Spinal cord (tissue), 10 donors: ENCODE data around the gene USP47. TPM values are rescaled to one million over a fixed set of nuclear protein-coding genes. Genes with fewer than 3 reads are reported as not detected.

Experiments used
- DNase-seq, 6 donors: peaks; one replicate each; pipeline versions ENCODE4 v3.0.0 to v3.0.0-alpha.2; 2013 to 2015; ENCODE audit warnings: low spot score in 6 of 6, low read depth in 4 of 6
- H3K27ac ChIP-seq: one replicate; pipeline ENCODE4 v1.5.1; 2013; ENCODE audit warnings: low read depth, low read length, control low read depth
- H3K27me3 ChIP-seq: one replicate; pipeline ENCODE4 v1.6.1; 2013; ENCODE audit warnings: low read length; ENCODE audit not compliant: control insufficient read depth, insufficient read depth
- H3K36me3 ChIP-seq: one replicate; pipeline ENCODE4 v1.6.1; 2013; ENCODE audit warnings: low read length; ENCODE audit not compliant: control insufficient read depth, insufficient read depth
- H3K4me1 ChIP-seq: one replicate; pipeline ENCODE4 v1.6.1; 2013; ENCODE audit warnings: low read length; ENCODE audit not compliant: control insufficient read depth, insufficient read depth
- H3K4me3 ChIP-seq: one replicate; pipeline ENCODE4 v1.5.1; 2013; ENCODE audit warnings: low read depth, low read length, control low read depth
- H3K9me3 ChIP-seq: one replicate; pipeline ENCODE4 v1.6.1; 2013; ENCODE audit warnings: low read length; ENCODE audit not compliant: control insufficient read depth, insufficient read depth
- WGBS: methylation state at CpG from one replicate; pipeline ENCODE4 v1.1.5; 2013; ENCODE audit warnings: missing lambda C conversion rate; ENCODE audit not compliant: insufficient coverage; 5-methylcytosine and 5-hydroxymethylcytosine counted together
- polyA plus RNA-seq, 2 donors: library from polyadenylated mRNA; unstranded; fragments of 120-200 nt; gene quantifications; one replicate each; pipeline ENCODE4 v1.2.1, GENCODE V29; 2013; ENCODE audit not compliant: insufficient read length in 2 of 2
- total RNA-seq, 2 donors: library from RNA; depleted of rRNA in 1 of 2; stranded (reverse); fragments of 120-200 nt in 1 of 2; fragments of >200 nt in 1 of 2; gene quantifications; one replicate each; pipeline versions ENCODE4 v1.2.3 to v1.2.4, GENCODE V29; 2013 to 2014
- donor health status: healthy.

USP47 gene
- total and polyA plus RNA-seq, 4 donors = 74.2 to 119 (median 90.2) TPM

GRCh38 chr11:11966826-11967668 lies 125.3 kb downstream of the USP47 start:
- Histone ChIP-seq H3K4me1 (peaks cover 60% of the 10 kb centered on the region), H3K27ac (no peak overlapping the region), H3K9me3 (no peaks in the 10 kb centered on the region), H3K27me3 (no peaks in the 10 kb centered on the region), H3K36me3 (peaks cover 61% of the 10 kb centered on the region), H3K4me3 (no peak overlapping the region)
- DNase-seq = peak in 2 of 6 donors; percentile 78
- WGBS = 59% methylated on average over 12 of the region's 15 CpGs

GRCh38 chr11:11967669-11968510 lies 126.1 kb downstream of the USP47 start:
- H3K9me3 ChIP-seq = no peaks in the 10 kb centered on the region
- H3K36me3 ChIP-seq = peaks cover 58% of the 10 kb centered on the region
- H3K4me1 ChIP-seq = peaks cover 69% of the 10 kb centered on the region
- H3K4me3 ChIP-seq = no peak overlapping the region
- H3K27ac ChIP-seq = no peak overlapping the region
- 89% methylated on average over 4 of the region's 11 CpGs for WGBS
- DNase-seq = no peak
- H3K27me3 ChIP-seq = no peaks in the 10 kb centered on the region

- WGBS = 62% methylated on average over 10 of the region's 11 CpGs
- Histone ChIP-seq H3K9me3 (no peaks in the 10 kb centered on the region), H3K27me3 (no peaks in the 10 kb centered on the region), H3K27ac (peak overlapping the region; percentile 36), H3K4me3 (no peak overlapping the region), H3K4me1 (peaks cover 77% of the 10 kb centered on the region), H3K36me3 (peaks cover 57% of the 10 kb centered on the region)
- peak in 2 of 6 donors; percentile 18 to 61 for DNase-seq
Measured at GRCh38 chr11:11968511-11969280, 126.9 kb downstream of the USP47 start.

GRCh38 chr11:11969380-11970215 lies 127.8 kb downstream of the USP47 start:
- Histone ChIP-seq H3K27me3 (no peaks in the 10 kb centered on the region), H3K4me3 (no peak overlapping the region), H3K27ac (peak overlapping the region; percentile 36), H3K9me3 (no peaks in the 10 kb centered on the region), H3K4me1 (peaks cover 79% of the 10 kb centered on the region), H3K36me3 (peaks cover 51% of the 10 kb centered on the region)
- 31% methylated on average over 13 of the region's 19 CpGs for WGBS
- DNase-seq = peak in 2 of 6 donors; percentile 72 to 79

GRCh38 chr11:11970556-11970955 lies 128.8 kb downstream of the USP47 start:
- no peak for DNase-seq
- Histone ChIP-seq H3K27ac (no peak overlapping the region), H3K4me1 (peaks cover 77% of the 10 kb centered on the region), H3K4me3 (no peak overlapping the region), H3K36me3 (peaks cover 46% of the 10 kb centered on the region), H3K9me3 (no peaks in the 10 kb centered on the region), H3K27me3 (no peaks in the 10 kb centered on the region)
- 72% methylated on average over 2 of the region's 2 CpGs for WGBS

GRCh38 chr11:11971906-11972547 lies 130.3 kb downstream of the USP47 start:
- H3K27ac ChIP-seq = peak overlapping the region; percentile 84

GRCh38 chr11:11972730-11973341 lies 131.1 kb downstream of the USP47 start:
- DNase-seq = no peak
- H3K27ac ChIP-seq = peak overlapping the region; percentile 84
- H3K4me3 ChIP-seq = no peak overlapping the region
- peaks cover 27% of the 10 kb centered on the region for H3K36me3 ChIP-seq
- 72% methylated on average over 3 of the region's 3 CpGs for WGBS
- no peaks in the 10 kb centered on the region for H3K9me3 ChIP-seq
- no peaks in the 10 kb centered on the region for H3K27me3 ChIP-seq
- H3K4me1 ChIP-seq = peaks cover 84% of the 10 kb centered on the region

More at GRCh38 chr11:11971906-11972547, 130.3 kb downstream of the USP47 start:
- Histone ChIP-seq H3K36me3 (peaks cover 35% of the 10 kb centered on the region), H3K4me3 (no peak overlapping the region), H3K4me1 (peaks cover 84% of the 10 kb centered on the region), H3K9me3 (no peaks in the 10 kb centered on the region), H3K27me3 (no peaks in the 10 kb centered on the region)
- DNase-seq = peak in 2 of 6 donors; percentile 80 to 89
- WGBS = 22% methylated on average over 5 of the region's 5 CpGs

GRCh38 chr11:11973361-11973800 lies 131.6 kb downstream of the USP47 start:
- 22% methylated on average over 8 of the region's 8 CpGs for WGBS
- H3K27me3 ChIP-seq = no peaks in the 10 kb centered on the region
- DNase-seq = peak in 3 of 6 donors; percentile 71 to 92 (median 82)
- H3K9me3 ChIP-seq = no peaks in the 10 kb centered on the region
- no peak overlapping the region for H3K4me3 ChIP-seq
- peaks cover 82% of the 10 kb centered on the region for H3K4me1 ChIP-seq
- H3K36me3 ChIP-seq = peaks cover 25% of the 10 kb centered on the region
- peak overlapping the region; percentile 84 for H3K27ac ChIP-seq
